Measurements from ENCODE around the gene ZMIZ1.
A peak's percentile ranks its signal among the peaks of the same experiment; 100 is the strongest.
"Not testable (repeated sequence)": the region's sequence is repeated elsewhere in the genome, so short reads cannot be mapped to it uniquely, and the experiment has no call there.

The ZMIZ1 gene

DNA sequence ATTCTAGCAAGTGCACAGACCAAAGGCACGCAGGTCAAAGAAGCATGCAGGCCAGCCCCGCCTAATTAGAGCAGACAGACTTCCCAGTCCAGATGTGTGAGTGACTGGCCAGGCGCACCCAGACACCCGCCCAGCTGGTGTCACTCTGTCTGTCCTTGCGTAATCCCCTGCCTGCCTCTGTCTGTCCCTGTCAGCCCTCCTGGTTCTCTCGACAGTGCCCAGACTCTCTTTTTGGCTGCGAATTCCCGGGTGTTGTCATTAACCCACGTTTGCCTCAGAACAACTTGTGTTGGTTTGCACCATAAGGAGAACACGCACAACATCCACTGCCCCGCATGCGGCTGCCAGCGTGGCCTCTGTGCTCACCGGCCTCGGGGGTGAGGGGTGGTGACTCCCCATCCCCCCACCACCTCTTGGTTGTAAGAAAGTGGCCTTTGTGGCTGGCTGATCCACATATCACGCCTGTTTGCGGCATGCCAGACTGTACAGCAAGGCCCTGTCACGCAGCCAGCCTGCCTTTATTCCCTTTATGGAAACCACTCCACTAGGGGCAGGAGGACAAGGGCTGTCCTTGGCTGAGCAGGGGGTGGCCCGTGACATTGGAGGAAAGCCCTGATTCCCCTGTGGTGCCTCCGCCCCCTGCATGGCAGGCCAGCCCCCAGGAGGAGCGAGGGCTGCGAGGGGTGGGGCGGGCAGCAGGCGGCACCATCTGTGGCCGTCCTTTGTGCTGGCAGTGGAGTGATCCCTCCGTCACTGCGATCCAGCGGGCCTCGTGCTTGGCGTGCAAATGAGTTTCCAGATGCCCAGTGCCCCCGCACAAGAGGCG, 205.7 kb downstream of the ZMIZ1 start:
- no peak for DNase-seq

DNA sequence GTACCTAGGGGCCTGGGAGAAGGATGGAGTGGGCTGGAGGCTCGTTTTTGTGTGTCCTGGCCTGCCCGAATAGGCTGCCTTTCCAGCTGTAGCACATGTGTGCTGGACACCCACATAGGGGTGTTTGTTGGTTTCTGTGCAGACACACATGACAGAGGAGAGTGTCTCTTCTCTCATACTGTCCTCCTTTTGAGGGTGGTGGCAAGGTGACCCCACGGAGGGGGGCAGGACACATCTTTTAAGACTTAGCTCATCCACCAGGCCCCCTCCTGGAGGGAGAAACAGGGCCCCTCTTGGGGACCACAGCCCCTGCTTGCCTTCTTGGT, 206.3 kb downstream of the ZMIZ1 start:
- DNase-seq, result no peak

- DNase-seq, result no peak
These were observed 206.7 kb downstream of the ZMIZ1 start for GRCh38 chr10:79275431-79275851.

DNA sequence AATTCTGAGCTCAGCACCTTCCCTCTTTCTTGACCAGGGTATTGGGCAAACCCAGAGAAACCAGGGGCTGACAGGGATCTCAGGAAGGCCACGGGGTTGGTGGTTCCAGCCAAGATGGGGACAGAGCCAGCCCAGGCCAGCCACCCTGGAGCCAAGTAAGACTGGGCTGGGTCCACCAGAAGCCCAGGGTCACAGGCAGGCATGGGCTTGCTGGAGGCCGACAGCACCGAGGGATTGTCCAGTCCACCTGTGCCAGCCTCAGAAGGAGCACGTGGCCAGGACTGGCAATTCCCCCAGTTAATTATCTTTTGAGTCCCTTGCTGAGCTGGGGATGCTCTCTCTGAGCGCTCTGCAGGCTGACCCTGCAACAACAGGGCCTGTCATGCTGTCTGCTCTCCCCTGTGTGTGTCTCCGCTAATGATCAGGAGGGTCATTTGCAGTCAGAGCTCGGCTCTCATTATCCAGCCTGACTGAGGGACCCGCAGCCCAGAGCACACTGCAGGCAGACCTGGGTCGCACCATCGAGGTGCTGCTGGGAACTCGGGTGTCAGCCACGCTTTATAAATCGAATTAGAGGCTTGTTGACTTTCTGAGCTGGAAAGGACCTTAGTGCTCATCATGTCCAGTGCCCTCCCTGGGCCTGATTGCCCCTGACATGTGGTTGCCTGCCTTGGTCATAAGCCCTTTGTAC, 209.0 kb downstream of the ZMIZ1 start:
- DNase-seq, result no peak

DNA sequence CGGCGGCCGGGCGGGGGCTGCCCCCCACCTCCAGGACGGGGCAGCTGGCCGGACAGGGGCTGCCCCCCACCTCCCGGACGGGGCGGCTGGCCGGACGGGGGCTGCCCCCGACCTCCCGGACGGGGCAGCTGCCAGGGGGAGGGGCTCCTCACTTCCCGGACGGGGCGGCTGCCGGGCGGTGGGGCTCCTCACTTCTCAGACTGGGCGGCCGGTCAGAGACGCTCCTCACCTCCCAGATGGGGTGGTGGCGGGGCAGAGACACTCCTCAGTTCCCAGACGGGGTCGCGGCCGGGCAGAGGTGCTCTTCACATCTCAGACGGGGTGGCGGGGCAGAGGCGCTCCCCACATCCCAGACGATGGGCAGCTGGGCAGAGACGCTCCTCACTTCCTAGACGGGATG, 210.3 kb downstream of the ZMIZ1 start:
- DNase-seq, result not testable (repeated sequence)

GRCh38 chr10:79280956-79281355, 212.2 kb downstream of the ZMIZ1 start:
- no peak for DNase-seq

- no peak for DNase-seq
These were observed 213.6 kb downstream of the ZMIZ1 start for GRCh38 chr10:79282388-79282787.

DNA sequence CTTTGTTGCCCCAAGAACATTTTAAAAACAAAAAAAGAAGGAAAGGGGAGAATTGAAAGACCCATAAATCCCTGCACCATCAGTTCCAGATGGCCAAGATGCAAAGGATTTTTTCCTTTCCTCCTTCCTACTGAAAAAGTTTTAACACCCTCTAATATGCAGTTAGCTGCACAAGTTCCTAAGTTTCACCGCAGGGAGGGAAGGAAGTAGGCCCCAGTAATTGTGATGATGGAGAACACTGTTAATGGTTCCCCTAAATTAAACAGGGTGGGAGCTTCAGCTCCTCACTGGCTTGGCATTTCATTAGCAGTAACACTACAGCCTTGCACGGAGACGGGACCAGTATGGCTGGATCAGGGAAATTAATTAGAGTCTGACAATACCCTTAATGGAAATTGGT, 214.8 kb downstream of the ZMIZ1 start:
- no peak for DNase-seq

GRCh38 chr10:79284158-79284871, 215.5 kb downstream of the ZMIZ1 start:
- DNase-seq, result no peak

GRCh38 chr10:79285315-79286197, 216.8 kb downstream of the ZMIZ1 start:
- no peak for DNase-seq

DNA sequence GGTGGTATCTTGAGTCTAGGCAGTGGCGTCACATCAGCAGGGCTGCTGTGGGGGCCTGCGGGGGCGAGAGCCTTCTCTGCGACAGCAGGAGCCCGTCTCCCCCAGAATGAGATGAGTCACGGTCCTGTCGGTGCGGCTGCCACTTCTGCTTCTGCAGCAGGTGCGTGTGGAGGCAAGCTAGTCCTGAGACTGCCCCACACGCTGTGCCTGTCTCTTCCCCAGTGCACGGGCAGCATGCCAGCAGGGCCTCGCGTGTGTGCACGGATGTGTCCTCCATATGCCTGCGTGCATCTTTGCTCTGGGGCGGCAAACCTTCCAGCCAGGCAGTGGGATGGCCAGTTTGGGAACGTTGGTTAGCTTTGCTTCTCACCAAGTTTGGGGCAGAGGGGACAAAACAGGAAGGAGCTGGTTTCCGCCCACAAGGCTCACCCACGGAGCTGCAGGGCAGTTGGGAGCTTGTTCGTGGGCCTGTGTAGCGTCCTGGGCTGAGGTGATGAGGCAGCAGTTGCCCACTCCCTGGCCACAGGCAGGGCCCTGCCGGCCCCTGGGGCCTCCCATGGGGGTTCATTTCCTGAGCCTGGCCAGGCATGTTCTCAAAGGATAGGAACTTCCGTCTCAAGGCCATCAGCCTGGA, 217.7 kb downstream of the ZMIZ1 start:
- DNase-seq, result peak; percentile 18 to 64

DNA sequence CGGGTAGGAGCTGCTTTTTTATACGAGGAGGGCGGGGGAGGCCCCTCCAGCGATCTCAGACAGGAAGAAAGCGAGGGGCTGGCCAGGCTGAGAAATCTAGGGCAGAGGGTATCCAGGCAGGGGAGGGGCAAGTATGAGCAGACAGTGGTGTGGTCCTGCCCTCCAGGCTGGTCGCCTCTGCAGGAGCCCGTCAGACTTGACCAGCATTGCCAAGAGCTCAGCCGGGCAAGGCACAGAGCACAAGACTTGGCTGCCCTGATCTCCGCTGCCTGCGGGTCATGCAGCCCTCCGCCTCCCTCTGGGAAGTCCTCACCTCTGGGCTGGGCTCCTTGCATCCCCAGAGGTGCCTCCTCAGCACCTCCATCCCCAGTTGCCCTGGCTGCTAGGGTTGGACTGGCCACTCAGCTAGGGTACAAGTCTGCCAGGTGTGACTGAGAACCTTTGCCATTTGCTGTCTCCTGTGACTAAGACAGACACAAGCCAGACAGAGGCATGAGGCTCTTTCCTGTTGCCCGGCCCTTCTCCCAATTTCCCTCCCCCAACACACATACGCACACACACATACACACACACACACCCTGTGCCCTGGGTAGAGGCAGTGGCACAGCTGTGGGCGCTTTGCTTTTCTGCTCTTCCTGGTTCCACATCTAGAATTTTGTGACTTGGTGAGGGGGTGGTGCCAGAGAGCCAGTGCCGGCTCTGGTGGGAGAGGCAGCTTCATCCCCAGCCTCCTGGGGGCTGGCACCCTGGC, 219.4 kb downstream of the ZMIZ1 start:
- DNase-seq, result no peak

- DNase-seq, result no peak
These were observed 221.0 kb downstream of the ZMIZ1 start for GRCh38 chr10:79289801-79290200.

DNA sequence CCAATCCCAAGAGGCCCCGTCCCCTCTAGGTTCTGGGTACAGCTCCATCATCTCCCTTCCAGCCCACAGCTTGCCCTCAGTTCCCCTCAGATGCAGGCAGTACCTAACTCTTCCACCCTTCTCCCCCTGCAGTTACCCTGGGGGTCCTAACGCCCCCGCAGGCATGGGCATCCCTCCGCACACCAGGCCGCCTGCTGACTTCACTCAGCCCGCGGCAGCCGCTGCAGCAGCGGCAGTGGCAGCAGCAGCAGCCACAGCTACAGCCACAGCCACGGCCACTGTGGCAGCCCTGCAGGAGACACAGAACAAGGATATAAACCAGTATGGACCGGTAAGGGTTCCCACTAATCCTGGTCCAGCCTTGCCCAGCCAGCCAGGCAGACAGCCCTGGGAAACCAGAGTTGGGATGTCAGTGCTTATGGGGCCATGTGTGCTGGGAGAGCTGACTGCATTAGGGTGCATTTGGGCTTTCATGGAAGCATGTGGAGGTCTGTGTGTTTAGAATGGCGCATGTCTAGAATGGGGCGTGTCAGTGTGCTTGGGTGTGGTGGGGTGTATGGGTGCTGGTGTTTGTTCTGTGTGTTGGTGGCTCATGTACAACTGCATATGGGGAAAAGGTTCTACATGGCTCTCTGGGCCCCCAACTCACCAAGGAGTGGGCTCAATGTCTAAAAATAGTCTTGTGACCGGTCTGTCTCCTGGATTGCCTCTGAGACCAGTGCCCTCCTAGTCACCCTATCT, 223.4 kb downstream of the ZMIZ1 start:
- DNase-seq, result no peak

DNA sequence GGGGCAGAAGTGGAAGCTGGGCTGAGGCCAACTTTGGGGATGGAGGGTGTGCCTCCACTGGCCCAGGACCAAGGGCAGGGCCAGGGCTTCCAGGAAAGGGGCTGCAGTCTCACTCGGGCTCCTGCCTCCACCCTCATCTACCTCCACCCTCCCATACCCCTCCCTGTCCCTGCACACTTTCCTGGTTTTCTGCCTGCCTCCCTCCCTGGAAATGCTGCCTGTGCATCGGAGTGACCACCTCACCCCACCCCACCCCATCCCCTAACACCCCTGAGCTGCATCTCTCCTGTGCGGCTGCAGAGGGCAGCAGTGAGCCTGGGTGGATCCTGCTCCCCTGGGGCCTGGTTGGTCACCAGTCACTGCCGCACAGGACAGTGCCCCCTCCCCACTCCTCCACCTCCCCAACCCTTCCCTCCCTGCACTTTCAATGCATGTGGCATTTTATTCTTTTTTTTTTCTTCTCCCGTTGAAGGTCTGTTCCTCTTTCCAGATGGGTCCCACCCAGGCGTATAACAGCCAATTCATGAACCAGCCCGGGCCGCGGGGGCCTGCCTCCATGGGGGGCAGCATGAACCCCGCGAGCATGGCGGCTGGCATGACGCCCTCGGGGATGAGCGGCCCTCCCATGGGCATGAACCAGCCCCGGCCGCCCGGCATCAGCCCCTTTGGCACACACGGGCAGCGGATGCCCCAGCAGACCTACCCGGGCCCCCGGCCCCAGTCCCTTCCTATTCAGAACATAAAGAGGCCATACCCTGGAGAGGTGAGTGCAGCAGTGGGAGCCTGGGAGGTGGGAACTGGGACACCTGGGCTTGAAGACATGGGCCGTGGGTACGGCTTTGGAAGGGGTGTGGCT, 224.4 kb downstream of the ZMIZ1 start:
- DNase-seq, result no peak

DNA sequence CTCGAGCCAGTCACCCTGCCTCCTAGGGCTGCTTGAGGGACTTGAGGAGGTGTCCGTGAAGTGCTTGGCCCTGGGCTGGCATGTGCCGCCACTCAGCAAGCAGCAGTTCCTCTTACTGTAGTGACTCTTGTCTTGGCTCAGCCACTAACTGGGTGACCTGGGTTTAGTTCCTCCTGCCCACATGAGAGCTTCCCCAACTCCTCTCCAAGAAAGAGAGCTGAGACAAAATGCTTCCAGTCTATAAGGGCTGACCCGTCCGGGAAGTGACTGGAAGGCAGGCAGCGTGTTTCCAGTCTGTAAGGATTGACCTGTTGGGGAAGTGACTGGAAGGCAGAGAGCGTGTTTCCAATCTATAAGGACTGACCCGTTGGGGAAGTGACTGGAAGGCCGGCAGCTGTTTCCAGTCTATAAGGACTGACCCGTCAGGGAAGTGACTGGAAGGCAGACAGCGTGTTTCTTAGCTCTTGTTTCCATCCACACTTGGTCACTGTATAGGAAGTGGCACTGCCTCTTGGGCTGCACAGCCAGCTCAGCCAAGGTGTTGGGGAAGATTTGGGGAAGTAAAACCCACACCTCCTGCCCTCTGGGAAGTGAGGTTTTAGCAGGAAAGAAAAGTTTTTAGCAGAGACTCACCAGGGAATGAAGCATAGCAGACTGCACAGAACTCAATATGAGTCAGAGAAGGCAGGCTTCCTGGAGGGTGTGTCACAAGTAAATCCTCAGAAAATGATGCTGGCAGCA, 225.2 kb downstream of the ZMIZ1 start:
- no peak for DNase-seq

- no peak for DNase-seq
These were observed 226.8 kb downstream of the ZMIZ1 start for GRCh38 chr10:79295563-79295962.

DNA sequence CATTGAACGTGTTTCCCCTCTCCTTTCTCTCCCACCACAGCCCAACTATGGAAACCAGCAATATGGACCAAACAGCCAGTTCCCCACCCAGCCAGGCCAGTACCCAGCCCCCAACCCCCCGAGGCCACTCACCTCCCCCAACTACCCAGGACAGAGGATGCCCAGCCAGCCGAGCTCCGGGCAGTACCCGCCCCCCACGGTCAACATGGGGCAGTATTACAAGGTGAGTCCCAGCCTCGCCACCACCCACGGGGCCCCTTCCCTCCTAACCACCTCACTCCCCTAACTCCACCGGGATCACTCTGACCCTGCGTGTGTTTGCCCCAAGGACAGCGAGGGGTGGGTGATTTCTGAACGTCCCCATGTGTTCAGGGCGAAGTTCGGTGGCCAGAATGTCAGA, 227.7 kb downstream of the ZMIZ1 start:
- DNase-seq, result no peak

All from SHP77 (cell line).